Coronary artery (tissue), 2 donors: Measurements from ENCODE around the gene FOXO3.

Source experiments
- DNase-seq: peaks from one replicate; pipeline ENCODE4 v3.0.0-alpha.2; 2017; ENCODE audit warnings: low spot score
- H3K27ac ChIP-seq, 2 donors: fragments of 200-600 bp; sonication (generic); one replicate each; pipeline ENCODE4 v1.5.1; 2016 to 2019
- H3K4me3 ChIP-seq: fragments of 200-600 bp; sonication (generic); 2 replicates; pipeline ENCODE4 v1.5.1; 2016; ENCODE audit warnings: mild to moderate bottlenecking, moderate library complexity
- CTCF ChIP-seq: fragments of 200-600 bp; sonication (generic); IDR thresholded peaks from one replicate; pipeline ENCODE4 v1.5.1; 2019; ENCODE audit warnings: antibody characterized with exemption

The FOXO3 gene

GRCh38 chr6:108626777-108627176, 66.1 kb downstream of the FOXO3 start:
- Histone ChIP-seq H3K27ac (no peak overlapping the region), H3K4me3 (no peak overlapping the region)
- TF ChIP-seq CTCF = no peak
- no peak for DNase-seq

GRCh38 chr6:108627692-108628550, 67.2 kb downstream of the FOXO3 start:
- Histone ChIP-seq H3K27ac (no peak overlapping the region), H3K4me3 (no peak overlapping the region)
- no peak for DNase-seq
- no peak for TF ChIP-seq CTCF

GRCh38 chr6:108630050-108630714, 69.5 kb downstream of the FOXO3 start:
- no peak for TF ChIP-seq CTCF
- no peak for DNase-seq

GRCh38 chr6:108632441-108632840, 71.7 kb downstream of the FOXO3 start:
- TF ChIP-seq CTCF = no peak
- no peak overlapping the region for H3K27ac ChIP-seq
- H3K4me3 ChIP-seq = no peak overlapping the region

More at GRCh38 chr6:108630050-108630714, 69.5 kb downstream of the FOXO3 start:
- Histone ChIP-seq H3K4me3 (no peak overlapping the region), H3K27ac (no peak overlapping the region)

GRCh38 chr6:108633436-108633835, 72.7 kb downstream of the FOXO3 start:
- DNase-seq = no peak
- no peak overlapping the region for H3K4me3 ChIP-seq
- H3K27ac ChIP-seq = no peak overlapping the region
- TF ChIP-seq CTCF = no peak

More at GRCh38 chr6:108632441-108632840, 71.7 kb downstream of the FOXO3 start:
- DNase-seq = no peak

- Histone ChIP-seq H3K4me3 (no peak overlapping the region), H3K27ac (no peak overlapping the region)
- no peak for TF ChIP-seq CTCF
- no peak for DNase-seq
These were observed 74.9 kb downstream of the FOXO3 start for GRCh38 chr6:108635505-108636226.
